Measurements from ENCODE around the gene GPSM1. TPM values are rescaled to one million over a fixed set of nuclear protein-coding genes. Genes with fewer than 3 reads are reported as not detected.

The GPSM1 gene
- total RNA-seq, 2 donors from 2014 or later: 2.0 to 3.1 TPM

DNA sequence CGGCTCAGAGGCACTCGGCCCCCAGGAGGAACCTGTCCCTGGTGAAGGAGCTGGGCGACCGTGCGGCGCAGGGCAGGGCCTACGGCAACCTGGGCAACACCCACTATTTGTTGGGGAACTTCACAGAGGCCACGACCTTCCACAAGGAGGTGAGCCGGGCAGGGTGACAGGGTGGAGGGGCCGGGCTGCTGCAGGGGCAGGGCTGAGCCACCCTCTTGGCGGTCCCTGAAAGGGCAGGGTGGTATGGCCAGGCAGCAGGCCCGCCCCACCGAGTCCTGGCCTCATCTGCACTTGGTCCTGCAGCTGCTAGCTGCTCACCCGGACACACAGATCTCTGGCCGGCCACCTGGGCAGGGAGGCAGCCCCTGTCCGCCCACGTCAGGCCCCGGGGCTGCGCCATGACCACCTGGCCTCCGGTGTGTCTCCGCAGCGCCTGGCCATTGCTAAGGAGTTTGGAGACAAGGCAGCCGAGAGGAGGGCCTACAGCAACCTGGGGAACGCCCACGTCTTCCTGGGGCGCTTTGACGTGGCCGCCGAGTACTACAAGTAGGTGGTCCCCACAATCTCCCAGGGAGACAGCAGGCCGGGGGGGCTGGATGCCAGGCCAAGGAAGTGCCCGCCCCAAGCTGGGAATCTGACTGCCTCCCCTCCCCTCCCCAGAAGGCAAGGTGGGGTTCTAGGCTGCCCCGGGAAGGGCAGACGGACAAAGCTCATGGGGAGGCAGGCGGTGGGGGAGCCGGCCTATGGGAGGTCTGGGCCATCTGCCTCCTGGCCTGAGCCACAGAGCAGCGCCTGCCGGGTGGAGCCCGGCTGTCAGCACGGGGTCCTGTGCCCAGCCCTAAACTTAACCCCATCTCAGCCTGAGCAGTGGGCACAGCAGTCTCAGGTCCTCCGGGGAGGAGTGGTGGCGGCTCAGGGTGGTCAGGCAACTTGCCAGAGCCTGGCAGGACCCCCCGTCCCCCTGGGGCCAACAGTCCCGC, 10.4 kb downstream of the GPSM1 start:
- intact Hi-C loops (cut with DNase I, micrococcal nuclease): no loop called here
- DNase-seq (no peak), ATAC-seq (no peak)

DNA sequence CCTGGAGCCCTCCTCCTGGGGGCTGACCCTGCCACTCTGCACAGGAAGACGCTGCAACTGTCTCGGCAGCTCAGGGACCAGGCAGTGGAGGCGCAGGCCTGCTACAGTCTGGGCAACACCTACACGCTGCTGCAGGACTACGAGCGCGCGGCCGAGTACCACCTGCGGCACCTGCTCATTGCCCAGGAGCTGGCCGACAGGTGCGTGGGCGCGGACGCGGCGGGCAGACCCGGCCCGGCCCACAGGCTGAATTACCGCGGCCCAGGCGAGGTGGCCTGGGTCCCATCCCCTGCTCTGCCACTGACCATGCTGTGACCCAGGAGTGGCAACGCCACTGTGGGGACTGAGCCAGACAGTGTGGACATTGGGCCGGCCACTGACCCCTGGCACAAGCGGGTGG, 11.2 kb downstream of the GPSM1 start:
- intact Hi-C loops (cut with DNase I, micrococcal nuclease): no loop called here
- DNase-seq (no peak), ATAC-seq (no peak)

DNA sequence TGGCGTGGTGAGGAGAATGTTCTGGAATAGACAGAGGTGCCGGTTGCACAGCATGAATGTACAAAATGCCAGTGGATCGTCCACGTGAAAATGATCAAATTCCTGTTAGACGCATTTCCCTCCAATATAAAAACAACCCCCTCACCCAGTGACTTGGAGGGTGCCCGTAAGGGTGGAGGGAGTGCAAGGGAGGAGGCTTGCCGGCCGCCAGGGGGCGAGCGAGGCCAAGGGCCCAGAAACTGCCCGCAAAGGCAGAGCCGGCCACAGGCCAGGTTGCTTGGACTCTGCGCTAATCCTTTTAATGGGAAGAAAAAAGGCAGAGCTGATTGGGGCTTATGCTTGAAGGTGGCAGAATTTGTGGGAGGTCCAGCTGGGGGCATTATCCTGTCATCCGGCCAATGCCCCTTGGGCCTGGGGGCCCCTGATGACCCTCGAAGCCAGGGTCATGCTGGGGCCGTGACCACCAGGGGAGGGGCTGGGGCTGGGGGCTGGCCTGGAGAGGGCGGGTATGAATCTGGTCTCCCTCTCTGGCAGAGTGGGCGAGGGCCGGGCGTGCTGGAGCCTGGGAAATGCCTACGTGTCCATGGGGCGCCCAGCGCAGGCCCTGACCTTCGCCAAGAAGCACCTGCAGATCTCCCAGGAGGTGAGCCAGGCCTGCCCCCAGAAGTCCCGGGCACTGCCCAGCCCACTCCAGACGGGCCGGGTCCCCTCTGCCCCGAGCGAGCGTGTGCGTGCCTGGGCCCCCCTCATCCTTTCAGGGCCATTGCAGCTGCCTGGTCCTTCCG, 12.0 kb downstream of the GPSM1 start:
- intact Hi-C loops (cut with DNase I, micrococcal nuclease): no loop called here
- DNase-seq: peak; percentile 65 to 83
- ATAC-seq: peak; percentile 74

DNA sequence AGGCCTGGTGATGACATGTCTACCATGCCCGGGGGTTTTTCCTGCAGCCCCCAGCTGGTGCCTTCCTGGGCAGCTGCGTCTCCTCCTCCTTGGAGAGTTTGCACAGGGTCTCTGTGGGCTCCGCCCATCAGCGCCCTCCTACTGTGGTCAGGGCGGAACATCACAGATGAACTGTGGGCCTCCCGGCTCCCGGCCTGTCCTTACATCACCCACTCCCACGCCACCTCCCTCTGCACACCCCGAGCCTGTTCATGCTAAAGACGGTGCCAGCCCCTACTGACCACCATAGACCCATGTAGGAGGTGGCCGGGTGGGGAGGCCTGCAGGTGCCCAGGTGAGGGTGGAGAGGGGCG, 12.6 kb downstream of the GPSM1 start:
- no peak for ATAC-seq

DNA sequence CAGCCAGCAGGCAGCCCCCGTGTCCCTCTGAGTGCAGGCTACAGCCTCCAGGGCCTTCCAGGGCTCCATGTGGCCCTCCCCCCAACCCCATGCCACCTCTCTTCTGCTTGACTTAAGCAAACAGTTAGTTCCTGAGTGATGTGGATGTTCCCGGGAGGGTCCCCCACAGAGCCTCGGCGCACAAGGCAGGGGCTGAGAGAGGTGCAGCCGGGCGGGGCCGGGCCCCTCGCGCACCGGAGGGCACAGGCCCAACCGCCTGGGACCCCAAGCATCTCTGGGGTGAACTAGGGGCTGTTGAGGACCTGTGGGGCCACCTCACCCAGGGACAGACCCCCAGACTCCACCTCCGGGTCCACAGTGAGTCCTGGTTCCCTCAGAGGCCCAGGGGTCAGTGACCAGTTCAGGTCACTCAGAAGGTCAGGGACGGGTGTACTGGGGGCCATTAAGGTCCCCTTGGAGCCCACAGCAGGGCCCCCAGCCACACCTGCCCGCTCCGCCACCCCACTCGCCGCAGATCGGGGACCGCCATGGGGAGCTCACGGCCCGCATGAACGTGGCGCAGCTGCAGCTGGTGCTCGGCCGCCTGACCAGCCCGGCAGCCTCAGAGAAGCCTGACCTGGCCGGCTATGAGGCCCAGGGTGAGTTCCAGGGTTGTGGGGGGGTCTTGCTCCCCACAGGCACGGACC, 13.2 kb downstream of the GPSM1 start:
- no peak for ATAC-seq
- intact Hi-C loops (cut with DNase I, micrococcal nuclease): no loop called here
- no peak for DNase-seq

More for the DNA sequence above, 12.6 kb downstream of the GPSM1 start:
- intact Hi-C loops (cut with DNase I, micrococcal nuclease): no loop called here
- DNase-seq: no peak

DNA sequence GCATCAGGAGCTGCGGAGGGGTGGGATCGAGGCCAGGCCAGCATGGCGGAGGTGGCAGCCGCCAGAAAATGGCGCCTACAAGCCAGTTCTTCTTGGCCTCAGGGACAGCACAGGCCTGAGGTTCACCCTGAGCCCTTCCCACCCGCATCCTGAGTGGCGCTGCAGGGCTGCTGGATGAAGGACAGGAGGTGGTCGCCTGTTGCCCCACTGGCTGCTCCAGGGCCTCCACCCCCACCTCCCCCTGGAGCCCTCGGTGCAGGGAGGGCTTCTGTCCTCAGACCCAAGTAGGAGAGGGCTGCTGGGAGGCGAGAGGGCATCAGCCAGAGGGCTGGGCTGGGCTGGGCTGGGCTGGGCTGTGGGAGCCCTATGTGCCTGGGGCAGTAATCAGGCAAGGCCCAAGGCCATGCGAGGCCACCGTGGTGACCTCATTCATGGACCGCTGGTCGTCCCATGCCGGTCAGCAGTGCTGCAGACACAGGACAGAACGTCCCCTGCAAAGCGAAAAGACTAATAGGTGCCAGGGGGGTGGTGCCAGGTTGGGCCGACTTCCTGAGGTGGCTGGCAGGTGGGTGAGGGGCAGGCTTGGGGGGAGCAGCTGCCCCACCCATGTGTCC, 13.8 kb downstream of the GPSM1 start:
- no peak for ATAC-seq
- intact Hi-C loops (cut with DNase I, micrococcal nuclease): no loop called here
- no peak for DNase-seq

DNA sequence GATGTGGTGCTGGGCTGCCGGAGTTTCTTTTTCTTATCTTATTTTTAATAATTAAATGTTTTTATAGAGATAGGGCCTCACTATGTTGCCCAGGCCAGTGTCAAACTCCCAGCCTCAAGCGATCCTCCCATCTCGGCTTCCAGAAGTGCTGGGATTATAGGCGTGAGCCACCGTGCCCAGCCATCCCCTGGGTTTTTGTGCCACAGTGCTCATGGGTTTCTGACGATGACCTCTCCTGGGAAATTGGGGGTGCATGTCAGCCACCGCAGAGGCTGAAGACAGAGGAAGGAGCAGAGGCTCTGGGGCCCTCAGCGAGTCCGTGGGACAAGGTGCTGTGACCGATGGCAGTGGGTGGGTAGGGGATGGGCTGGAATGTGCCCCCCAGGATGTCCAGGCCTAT, 14.4 kb downstream of the GPSM1 start:
- intact Hi-C loops (cut with DNase I, micrococcal nuclease): no loop called here
- ATAC-seq: no peak
- DNase-seq: no peak

DNA sequence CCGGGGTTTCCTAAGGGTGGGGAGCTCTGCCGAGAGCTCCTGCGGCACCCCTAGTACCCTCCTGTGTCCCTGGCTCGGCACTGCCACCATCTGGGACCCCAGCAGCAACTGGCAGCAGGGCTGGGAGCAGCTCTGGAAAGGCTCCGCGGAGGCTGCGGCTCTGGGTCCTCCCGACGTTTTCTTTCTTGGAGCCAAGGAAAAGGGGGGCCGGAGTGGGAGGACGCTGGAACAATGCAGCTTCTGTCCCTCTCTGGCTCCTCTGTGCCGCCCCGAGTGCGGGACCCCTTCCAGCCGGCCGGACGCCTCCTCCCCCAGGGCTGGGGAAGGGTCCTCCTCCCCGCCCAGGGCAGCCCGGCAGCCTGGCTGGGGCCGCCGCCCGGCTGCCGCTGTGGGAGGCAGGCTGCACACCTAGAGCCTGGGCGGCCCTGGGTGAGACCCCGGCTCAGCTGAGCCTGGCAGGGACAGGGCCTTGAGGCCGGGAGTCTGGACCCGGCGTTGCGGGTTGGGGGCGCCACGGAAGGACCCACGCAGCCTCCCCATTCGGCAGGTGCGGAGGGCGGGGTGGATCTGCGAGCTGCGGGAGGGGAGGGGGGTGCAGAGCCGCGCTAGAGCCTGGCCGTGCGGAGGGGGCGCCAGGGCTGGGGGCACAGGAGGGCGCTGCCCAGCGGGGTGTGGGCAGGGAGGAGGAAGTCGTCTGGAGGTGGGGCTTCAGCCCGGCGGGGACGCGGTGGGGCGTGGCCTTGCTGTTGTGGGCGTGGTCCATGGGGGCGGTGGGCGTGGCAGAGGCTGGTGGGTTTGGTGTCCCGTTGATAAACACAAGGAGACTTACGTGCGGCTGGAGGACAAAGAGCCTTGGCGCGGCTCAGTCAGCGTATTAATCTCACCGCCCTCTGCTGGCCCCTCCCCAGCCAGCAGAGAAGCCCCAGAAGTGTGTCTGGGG, 15.1 kb downstream of the GPSM1 start:
- intact Hi-C loops (cut with DNase I, micrococcal nuclease): no loop called here
- DNase-seq: peak; percentile 82 to 89
- peak; percentile 84 for ATAC-seq

DNA sequence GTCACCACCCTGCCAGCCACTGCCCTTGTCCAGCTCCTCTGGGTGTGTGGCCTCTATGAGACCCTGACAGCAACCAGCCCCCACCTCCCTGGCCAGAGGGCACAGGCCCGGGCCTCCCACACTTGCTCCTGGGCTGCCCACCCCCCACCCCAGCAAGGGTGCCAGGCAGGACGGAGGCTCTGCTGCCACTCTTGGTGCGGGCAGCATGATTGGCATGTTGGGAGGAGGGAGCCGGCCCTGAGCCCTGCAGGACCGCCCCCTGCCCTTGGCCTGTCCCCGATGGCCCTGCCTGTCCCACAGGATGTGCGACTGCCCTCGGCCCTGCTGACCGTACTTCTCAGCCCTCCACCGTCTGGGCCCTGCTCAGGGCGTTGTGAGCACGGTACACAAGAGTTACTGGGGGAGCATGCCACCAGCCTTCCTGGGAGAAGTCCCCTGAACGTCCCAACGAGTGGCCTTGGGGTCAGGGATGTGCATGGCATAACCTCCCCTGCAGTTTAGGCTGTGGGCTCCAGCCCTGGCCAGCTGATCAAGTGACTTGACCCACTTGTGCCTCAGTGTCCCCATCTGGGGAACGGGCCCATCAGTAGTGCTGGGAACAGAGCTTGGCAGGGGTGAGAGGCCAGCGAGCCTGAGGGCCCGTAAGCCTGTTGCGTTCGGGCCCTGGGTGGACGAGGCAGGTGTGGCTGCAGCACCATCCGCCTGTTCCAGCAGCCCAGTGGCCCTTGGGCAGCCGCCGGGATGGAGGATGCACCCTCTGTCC, 16.0 kb downstream of the GPSM1 start:
- ATAC-seq: peak; percentile 4
- intact Hi-C loops (cut with DNase I, micrococcal nuclease): no loop called here
- no peak for DNase-seq

DNA sequence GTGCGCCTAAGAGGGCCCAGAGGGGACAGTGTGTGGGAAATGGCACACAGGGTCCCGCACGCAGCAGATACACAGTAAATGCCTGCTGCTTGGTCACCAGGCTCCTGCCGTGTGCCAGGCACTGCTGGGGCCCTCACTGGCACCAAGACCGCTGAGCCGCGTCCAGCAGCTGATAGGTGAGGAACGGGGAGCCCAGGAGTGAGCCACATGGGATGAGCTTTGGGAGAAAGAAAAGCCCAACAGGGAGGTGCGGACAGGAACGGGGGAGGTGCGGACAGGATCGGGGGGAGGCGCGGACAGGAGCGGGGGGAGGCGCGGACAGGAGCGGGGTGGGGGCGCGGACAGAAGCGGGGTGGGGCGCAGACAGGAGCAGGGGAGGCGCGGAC, 16.5 kb downstream of the GPSM1 start:
- intact Hi-C loops (cut with DNase I, micrococcal nuclease): no loop called here
- ATAC-seq (no peak), DNase-seq (no peak)

DNA sequence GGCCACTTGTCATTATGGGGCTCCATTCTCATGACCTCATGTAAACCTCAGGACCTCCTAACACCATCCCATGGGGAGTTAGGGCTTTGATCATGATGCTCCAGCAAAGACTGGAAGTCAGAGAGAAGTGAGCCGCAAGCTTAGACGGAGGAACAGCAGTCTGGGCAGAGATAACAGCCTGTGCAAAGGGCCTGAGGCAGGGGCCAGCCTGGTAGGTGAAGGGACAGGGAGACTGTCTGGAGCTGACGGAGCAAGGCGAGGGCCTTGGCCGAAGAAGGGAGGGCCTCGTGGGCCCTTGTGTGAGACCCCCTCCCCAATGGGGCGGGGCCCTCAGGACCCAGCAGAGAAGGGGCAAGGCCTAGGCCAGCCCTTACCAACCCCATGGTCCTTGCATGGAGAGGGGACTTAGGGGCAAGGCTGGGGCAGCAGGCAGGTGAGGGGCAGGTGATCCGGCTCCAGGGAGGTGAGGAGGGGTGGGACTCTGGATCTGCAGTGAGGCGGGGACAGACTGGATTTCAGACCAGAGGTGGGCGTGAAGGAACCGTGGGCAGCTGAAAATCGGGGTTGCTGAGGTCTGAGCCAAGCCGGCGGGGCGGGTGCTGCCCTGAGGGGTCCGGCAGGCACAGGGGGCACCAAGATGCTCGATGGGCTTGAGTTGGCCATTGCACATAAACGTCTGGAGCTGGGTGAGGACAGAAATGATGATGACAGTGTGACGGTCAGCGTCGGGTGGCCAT, 17.4 kb downstream of the GPSM1 start:
- ATAC-seq (no peak), DNase-seq (no peak)
- intact Hi-C loops (cut with DNase I, micrococcal nuclease): no loop called here

DNA sequence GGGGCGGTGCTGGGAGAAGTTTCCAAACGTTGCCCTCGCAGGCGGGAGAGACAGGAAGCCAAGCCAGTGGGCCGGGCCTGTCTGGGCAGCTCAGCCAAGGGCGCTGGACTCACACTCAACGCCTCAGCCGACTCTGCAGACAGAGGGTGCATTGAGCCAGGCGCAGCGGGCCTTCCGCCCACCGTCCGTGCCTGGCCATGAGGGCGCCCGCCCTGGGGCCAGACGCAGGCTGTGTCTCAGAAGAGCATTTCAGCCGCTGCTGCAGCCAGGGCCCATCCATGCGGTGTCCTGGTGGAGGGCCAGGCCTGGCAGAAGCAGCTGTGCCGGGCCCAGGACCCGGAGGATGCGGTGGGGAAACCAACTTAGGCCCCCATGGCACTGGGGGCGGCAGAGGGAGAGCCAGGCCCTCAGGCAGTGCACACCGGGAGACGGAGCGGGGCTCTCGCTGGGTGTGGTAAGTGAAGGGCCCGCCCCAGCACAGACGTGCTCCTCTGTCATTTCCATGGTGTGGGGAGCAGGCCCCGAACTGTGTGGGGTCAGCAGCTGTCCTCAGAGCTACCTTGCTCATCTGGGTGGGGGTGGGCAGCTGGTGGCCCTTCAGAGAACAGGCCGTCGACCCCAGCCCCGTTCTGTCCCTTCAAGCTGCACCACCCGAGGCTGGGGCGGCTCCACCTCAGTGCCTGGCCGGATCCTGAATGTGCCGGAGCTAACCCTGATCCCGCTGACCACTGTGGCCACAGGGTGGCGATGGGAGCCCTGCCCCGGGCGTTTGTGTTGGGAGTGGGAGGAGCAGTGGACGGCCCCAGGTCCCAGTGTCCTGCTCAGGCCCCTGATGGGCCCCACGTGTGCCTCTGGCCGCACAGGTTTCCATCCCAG, 18.2 kb downstream of the GPSM1 start:
- intact Hi-C loops (cut with DNase I, micrococcal nuclease): no loop called here
- ATAC-seq (peak; percentile 60), DNase-seq (peak in 1 of 2 donors; percentile 62)

DNA sequence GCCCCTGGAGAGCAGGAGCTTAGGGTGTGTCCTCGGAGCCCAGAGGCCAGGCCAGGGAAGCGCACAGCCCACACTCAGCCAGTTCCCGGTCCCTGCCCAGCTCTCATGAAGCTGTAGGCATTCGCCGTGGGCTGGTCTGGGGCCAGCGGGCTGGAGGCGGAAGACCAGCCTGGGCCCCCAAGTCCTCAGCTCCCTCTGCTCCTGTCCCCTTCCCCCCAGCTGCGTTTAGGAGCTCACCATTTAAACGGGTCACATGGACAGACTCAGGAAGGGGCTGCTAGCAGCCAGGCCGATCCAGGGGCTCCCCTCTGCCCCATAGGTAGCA, 18.8 kb downstream of the GPSM1 start:
- ATAC-seq: no peak
- DNase-seq: no peak
- intact Hi-C loops (cut with DNase I, micrococcal nuclease): no loop called here

DNA sequence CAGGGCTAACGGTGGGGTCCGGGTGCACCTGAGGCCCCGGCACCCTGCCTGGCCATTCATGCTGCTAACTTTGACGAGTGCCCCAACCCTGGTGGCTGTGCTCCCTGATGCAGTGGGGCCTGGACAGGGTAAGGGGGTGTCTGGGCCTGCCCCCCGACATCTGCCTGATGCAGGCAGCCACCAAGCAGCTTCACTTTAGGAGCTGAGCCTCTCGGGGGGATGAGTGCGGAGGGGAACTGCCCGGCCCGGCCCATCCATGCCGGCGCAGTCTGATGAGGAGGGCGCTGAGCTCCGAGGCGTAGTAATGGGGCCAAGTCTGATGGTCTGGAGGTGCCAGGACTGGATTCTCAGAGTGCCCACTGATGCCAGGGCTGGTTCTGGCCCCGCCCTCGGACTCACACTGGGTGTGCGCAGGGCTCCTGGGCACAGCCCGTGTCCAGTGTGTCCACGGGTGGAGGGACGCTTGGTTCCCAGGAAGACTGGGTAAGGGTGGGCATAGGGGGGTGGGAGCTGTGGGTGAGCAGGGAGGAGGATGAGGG, 19.7 kb downstream of the GPSM1 start:
- no peak for ATAC-seq
- DNase-seq: no peak
- intact Hi-C loops (cut with DNase I, micrococcal nuclease): no loop called here

DNA sequence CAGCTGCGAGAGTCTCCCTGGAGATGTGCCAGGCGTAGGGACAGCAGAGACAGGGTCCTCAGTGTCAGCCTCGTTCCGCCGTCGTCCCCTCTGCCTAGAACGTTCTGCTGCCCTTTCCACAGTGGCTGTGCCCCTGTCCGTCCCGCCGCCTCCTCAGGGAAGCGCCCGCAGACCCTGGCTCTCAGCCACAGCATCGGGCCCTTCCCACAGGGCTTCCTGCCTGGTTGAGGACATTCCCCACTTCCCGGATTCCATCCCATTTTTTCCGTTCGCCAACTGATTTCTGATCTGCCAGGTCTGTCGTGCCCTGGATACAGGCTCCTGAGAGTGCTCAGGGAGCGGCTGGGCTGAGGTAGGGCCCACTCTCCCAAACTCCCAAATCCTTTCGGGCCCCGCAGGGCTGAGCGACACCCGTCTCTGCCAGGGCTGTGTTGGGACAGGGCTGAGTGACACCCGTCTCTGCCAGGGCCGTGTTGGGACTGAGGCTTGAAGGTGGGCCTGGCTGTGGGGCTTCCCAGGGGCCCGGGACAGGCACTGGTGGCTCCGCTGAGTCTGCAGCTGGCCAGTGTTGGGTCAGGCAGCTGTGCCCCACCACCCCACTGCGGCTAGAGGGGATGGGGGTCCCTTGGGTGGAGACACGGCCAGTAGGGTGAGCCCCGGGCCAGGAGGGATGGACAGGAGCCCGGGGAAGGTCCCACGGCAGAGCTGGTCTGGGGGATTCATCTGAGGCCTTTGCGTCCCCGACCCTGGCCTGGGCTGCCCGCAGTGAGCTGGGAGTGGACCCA, 20.3 kb downstream of the GPSM1 start:
- DNase-seq (no peak), ATAC-seq (no peak)
- intact Hi-C loops (cut with DNase I, micrococcal nuclease): no loop called here
